Activated gamma-delta T cell (primary cell): ENCODE measurements around the gene PRKG2.

Experiments
- DNase-seq: peaks from one replicate; lab custom pipeline; 2025; lab: John Stamatoyannopoulos, UW

The PRKG2 gene

GRCh38 chr4:81093720-81094401, 121.2 kb downstream of the PRKG2 start:
- DNase-seq = no peak

GRCh38 chr4:81085979-81086378, 129.0 kb downstream of the PRKG2 start:
- DNase-seq = no peak

- DNase-seq = no peak
Observed at GRCh38 chr4:81085291-81085690, 129.7 kb downstream of the PRKG2 start.

GRCh38 chr4:81084634-81085033, 130.4 kb downstream of the PRKG2 start:
- DNase-seq = no peak

GRCh38 chr4:81084029-81084428, 131.0 kb downstream of the PRKG2 start:
- no peak for DNase-seq

- DNase-seq = no peak
Observed at GRCh38 chr4:81081156-81081555, 133.9 kb downstream of the PRKG2 start.

- no peak for DNase-seq
Observed at GRCh38 chr4:81071013-81071412, 144.0 kb downstream of the PRKG2 start.

GRCh38 chr4:81069706-81070331, 145.2 kb downstream of the PRKG2 start:
- no peak for DNase-seq

- DNase-seq = no peak
Observed at GRCh38 chr4:81065446-81065845, 149.6 kb downstream of the PRKG2 start.

- no peak for DNase-seq
Observed at GRCh38 chr4:81062001-81062400, 153.0 kb downstream of the PRKG2 start.

GRCh38 chr4:81061344-81061730, 153.7 kb downstream of the PRKG2 start:
- DNase-seq = no peak

- DNase-seq = no peak
Observed at GRCh38 chr4:81060587-81061343, 154.3 kb downstream of the PRKG2 start.

GRCh38 chr4:81058621-81059020, 156.4 kb downstream of the PRKG2 start:
- DNase-seq = no peak

GRCh38 chr4:81052119-81053068, 162.6 kb downstream of the PRKG2 start:
- no peak for DNase-seq

GRCh38 chr4:81049907-81050306, 165.1 kb downstream of the PRKG2 start:
- DNase-seq = no peak

- DNase-seq = no peak
Observed at GRCh38 chr4:81049330-81049729, 165.7 kb downstream of the PRKG2 start.

- DNase-seq = no peak
Observed at GRCh38 chr4:81042578-81043365, 172.2 kb downstream of the PRKG2 start.

GRCh38 chr4:81040012-81040659, 174.9 kb downstream of the PRKG2 start:
- no peak for DNase-seq

GRCh38 chr4:81039351-81039972, 175.6 kb downstream of the PRKG2 start:
- no peak for DNase-seq
